Measurements from ENCODE around the gene ZKSCAN1.
"Not testable (repeated sequence)": the region's sequence is repeated elsewhere in the genome, so short reads cannot be mapped to it uniquely, and the experiment has no call there.

ZKSCAN1 gene

GRCh38 chr7:100010901-100011300, 4.5 kb upstream of the ZKSCAN1 start:
- Histone ChIP-seq H3K36me3 (replicated peaks) (no peaks in the 10 kb centered on the region), H3K4me3 (ENCODE audit: low read depth, low read length) (no peak overlapping the region), H3K27me3 (replicated peaks) (no peaks in the 10 kb centered on the region), H3K27ac (no peak overlapping the region)
- TF ChIP-seq CTCF (IDR thresholded peaks at IDR 0.05; ENCODE audit: low read depth, low read length, missing control alignments) = no peak
- no peak for DNase-seq
- in situ Hi-C loops (cut with HindIII; ENCODE audit: low pct_ligation_motif_present, low sequenced_read_pairs) = no loop called here

GRCh38 chr7:100011516-100011915, 3.9 kb upstream of the ZKSCAN1 start:
- in situ Hi-C loops (cut with HindIII; ENCODE audit: low pct_ligation_motif_present, low sequenced_read_pairs) = no loop called here
- DNase-seq = no peak
- TF ChIP-seq CTCF (IDR thresholded peaks at IDR 0.05; ENCODE audit: low read depth, low read length, missing control alignments) = no peak
- Histone ChIP-seq H3K4me3 (ENCODE audit: low read depth, low read length) (no peak overlapping the region), H3K27ac (no peak overlapping the region), H3K36me3 (replicated peaks) (no peaks in the 10 kb centered on the region), H3K27me3 (replicated peaks) (no peaks in the 10 kb centered on the region)

GRCh38 chr7:100012385-100013327, 2.7 kb upstream of the ZKSCAN1 start:
- DNase-seq; in situ Hi-C loops (cut with HindIII; ENCODE audit: low pct_ligation_motif_present, low sequenced_read_pairs); H3K36me3 ChIP-seq (replicated peaks); H3K27me3 ChIP-seq (replicated peaks); H3K27ac ChIP-seq; H3K4me3 ChIP-seq (ENCODE audit: low read depth, low read length): not testable (repeated sequence)

DNA sequence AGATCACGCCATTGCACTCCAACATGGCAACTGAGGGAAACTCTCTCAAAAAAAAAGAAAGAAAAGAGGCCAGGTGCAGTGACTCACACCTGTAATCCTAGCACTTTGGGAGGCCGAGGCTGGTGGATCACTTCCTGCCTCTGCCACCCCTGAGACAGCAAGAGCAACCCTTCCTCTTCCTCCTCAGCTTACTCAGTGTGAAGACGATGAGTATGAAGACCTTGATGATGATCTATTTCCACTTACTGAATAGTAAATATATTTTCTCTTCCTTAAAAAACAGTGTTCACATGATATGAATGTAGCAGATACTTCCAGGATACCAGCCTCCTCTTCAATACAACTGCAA, 2.1 kb upstream of the ZKSCAN1 start:
- Histone ChIP-seq H3K36me3 (replicated peaks) (no peaks in the 10 kb centered on the region), H3K27me3 (replicated peaks) (no peaks in the 10 kb centered on the region), H3K27ac (no peak overlapping the region), H3K4me3 (ENCODE audit: low read depth, low read length) (no peak overlapping the region)
- no peak for TF ChIP-seq CTCF (IDR thresholded peaks at IDR 0.05; ENCODE audit: low read depth, low read length, missing control alignments)
- in situ Hi-C loops (cut with HindIII; ENCODE audit: low pct_ligation_motif_present, low sequenced_read_pairs) = no loop called here
- DNase-seq = no peak

GRCh38 chr7:100016215-100016901, 962 bp downstream of the ZKSCAN1 start:
- peak; percentile 15 for TF ChIP-seq CTCF (IDR thresholded peaks at IDR 0.05; ENCODE audit: low read depth, low read length, missing control alignments)
- in situ Hi-C loops (cut with HindIII; ENCODE audit: low pct_ligation_motif_present, low sequenced_read_pairs) = no loop called here

DNA sequence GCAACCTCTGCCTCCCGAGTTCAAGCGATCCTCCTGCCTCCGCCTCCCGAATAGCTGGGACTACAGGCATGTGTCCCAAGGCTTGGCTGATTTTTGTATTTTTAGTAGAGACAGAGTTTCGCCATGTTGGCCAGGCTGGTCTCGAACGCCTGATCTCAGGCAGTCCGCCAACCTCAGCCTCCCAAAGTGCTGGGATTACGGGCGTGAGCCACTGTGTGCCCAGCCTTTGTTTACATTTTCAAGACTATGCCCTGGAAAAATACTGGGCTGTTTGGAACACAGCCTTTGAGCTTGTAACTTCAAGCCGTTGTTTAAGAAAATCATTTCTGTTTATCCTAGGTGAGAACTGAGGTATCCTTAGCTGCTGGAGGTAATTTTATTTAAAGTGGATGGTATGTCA, 1.9 kb downstream of the ZKSCAN1 start:
- no peak overlapping the region for H3K27ac ChIP-seq
- no peaks in the 10 kb centered on the region for H3K27me3 ChIP-seq (replicated peaks)
- in situ Hi-C loops (cut with HindIII; ENCODE audit: low pct_ligation_motif_present, low sequenced_read_pairs) = no loop called here
- peaks cover 7% of the 10 kb centered on the region for H3K36me3 ChIP-seq (replicated peaks)
- DNase-seq = no peak
- no peak for TF ChIP-seq CTCF (IDR thresholded peaks at IDR 0.05; ENCODE audit: low read depth, low read length, missing control alignments)
- no peak overlapping the region for H3K4me3 ChIP-seq (ENCODE audit: low read depth, low read length)

More at GRCh38 chr7:100016215-100016901, 962 bp downstream of the ZKSCAN1 start:
- no peaks in the 10 kb centered on the region for H3K27me3 ChIP-seq (replicated peaks)
- H3K4me3 ChIP-seq (ENCODE audit: low read depth, low read length) = peak overlapping the region; percentile 91
- H3K36me3 ChIP-seq (replicated peaks) = peaks cover 7% of the 10 kb centered on the region
- DNase-seq = peak; percentile 9
- peak overlapping the region; percentile 93 for H3K27ac ChIP-seq
